DMS153 treated with DMSO at 0.1 percent for 48 hours (cell line): ENCODE measurements around the gene PAN3.
"Not testable (repeated sequence)": the region's sequence is repeated elsewhere in the genome, so short reads cannot be mapped to it uniquely, and the experiment has no call there.

Experiments
- DNase-seq: peaks from one replicate; lab custom pipeline; 2025; ENCODE audit not compliant: unreplicated experiment; lab: John Stamatoyannopoulos, UW

PAN3 gene, protein sequence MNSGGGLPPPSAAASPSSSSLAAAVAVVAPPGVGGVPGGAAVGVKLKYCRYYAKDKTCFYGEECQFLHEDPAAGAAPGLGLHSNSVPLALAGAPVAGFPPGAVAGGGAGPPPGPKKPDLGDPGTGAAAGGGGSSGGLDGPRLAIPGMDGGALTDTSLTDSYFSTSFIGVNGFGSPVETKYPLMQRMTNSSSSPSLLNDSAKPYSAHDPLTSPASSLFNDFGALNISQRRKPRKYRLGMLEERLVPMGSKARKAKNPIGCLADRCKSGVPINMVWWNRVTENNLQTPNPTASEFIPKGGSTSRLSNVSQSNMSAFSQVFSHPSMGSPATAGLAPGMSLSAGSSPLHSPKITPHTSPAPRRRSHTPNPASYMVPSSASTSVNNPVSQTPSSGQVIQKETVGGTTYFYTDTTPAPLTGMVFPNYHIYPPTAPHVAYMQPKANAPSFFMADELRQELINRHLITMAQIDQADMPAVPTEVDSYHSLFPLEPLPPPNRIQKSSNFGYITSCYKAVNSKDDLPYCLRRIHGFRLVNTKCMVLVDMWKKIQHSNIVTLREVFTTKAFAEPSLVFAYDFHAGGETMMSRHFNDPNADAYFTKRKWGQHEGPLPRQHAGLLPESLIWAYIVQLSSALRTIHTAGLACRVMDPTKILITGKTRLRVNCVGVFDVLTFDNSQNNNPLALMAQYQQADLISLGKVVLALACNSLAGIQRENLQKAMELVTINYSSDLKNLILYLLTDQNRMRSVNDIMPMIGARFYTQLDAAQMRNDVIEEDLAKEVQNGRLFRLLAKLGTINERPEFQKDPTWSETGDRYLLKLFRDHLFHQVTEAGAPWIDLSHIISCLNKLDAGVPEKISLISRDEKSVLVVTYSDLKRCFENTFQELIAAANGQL

GRCh38 chr13:28138012-28138755 lies at the start of gene PAN3:
Gene PAN3 (plus strand): TSS chr13:28138545. CDS start chr13:28138658, 113 bp downstream.
- peak; percentile 59 for DNase-seq

DNA sequence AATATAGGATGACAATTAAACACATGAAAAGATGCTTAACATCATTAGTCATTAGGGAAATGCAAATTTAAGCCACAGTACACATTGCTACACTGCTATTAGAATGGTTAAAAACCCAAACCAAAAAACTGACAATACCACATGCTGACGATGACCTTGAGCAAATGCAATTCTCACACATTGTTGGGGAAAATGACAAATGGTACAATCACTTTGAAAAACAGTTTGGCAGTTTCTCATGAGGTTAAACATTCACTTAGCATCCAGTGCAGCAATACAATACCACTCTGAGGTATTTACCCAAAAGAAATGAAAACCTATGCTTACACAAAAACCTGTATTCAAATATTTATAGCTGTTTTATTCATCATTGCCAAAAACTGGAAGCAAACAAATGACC lies 49.3 kb upstream of the PAN3 start:
- DNase-seq, result no peak

GRCh38 chr13:28092431-28092830 lies 45.9 kb upstream of the PAN3 start:
- DNase-seq, result no peak

- no peak for DNase-seq
Observed at GRCh38 chr13:28093881-28094280, 44.5 kb upstream of the PAN3 start.

DNA sequence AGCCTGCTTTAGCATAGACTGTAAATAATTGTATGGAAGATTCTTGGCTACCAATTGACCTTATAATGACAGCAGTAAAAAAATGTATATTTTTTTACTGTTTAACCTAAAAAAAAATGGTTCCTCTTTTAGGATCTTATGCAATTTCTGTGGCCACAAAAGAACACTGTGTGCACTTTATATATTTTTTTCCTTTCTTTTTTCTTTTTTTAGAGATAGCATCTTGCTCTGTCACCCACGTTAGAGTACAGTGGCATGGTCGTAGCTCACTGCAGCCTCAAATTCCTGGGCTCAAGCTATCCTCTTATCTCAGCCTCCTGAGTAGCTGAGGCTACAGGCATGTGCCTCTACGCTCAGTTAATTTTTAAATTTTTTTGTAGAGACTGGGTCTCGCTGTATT lies 44.0 kb upstream of the PAN3 start:
- no peak for DNase-seq

DNA sequence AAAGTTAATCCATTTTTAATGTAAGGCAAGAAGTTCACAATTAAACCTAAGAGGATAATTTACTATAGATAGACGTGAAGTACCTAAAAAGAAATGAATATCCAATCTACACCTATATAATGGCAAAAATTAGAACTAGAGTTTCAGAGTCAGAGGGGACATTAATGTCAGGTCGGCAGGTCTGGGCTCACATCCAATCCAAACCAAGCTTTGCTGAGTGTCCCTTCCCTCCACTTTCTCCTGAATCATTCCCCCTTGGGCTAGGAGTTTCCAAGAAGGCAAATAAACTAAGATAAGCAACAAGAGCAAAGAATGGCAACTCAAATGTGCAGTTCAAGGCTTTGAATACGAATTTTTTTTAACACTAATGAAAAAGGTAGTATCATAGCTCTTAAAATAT lies 40.8 kb upstream of the PAN3 start:
- no peak for DNase-seq

DNA sequence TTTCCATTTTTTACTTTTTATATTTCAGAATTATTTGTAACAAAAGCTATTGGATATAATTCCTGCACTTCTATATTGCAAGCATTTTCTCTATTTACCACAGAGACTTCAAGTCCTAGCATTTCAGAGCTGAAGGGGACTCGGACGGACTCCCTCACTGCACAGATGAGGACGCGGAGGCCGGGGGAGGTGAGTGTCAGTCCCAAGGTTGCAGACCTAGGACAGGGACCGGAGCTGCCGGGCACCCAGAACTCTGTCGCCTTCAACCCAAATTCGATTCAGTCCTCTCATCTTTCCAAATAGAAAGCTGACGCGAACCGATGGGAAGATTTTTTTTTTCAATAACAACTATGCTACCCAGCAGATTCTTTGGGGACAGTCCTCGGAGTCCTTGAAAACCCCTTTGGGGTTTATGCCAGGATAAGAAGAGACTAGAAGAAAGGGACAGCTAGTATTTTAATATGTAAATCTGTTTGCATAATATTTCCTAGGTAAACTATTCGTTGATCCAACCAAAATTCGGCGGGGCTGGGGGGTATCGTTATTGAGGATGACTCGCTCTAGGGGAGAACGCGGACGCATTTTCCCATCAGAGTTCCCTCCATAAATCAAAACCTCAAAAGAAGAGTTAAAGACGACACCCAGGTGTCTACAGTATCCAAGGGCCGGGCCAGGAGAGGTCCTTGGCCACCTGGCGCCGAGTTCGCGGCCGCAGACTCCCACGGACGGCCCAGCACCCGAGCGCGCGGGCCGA lies 38.8 kb upstream of the PAN3 start:
- no peak for DNase-seq

DNA sequence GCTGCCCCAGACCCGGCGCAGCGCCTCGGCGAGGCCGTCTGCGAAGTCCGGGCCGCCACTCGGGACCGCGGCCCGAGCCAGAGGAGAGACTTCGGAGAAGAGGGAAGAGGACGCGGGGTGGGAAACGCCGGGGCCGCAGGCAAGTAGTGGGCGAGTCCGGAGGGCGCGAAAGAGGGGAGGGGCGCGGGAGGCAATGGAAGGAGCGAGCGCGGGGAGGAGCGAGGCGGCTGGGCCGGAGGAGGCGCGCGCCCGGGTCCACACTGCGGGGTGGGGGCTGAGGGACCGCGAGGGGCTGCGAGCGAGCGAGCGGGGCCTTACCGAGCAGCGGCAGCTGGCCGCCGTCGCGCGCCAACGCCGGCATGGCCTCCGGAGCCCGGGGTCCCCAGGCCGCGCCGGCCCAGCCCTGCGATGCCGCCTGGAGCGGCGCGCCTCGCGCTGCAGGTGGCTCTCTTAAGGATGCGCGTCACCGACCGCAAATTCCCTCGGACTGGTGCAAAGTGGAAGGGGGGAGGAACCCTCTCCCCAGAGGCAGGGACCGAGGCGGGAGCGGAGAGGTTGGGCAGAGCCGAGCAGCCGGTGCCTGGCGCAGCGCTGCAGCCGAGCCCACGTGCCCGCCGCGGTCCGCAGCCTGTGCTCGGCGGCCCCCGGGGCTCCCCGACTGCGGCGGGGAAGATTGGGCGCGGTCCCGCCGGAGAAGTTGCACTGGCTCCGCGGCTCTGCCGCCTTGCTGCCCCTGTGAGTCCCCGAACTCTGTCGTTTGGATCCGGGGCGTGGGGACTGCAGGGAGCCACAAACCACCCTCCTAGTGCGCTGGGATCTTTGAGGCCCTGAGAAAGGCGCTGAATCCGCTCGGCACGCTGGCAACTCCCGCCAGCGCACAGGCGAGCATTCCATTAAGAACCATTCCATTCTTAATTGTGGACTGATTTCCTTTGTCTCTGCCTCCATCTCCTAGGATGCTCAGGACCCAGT lies 37.9 kb upstream of the PAN3 start, which contains the start of gene FLT3:
Gene FLT3 (minus strand): TSS at position 427 of the 972 bp plus-strand sequence. CDS start 66 bp downstream, at position 361.
- DNase-seq, result peak; percentile 4

- not testable (repeated sequence) for DNase-seq
Observed at GRCh38 chr13:28101886-28102285, 36.5 kb upstream of the PAN3 start.

GRCh38 chr13:28106976-28107375 lies 31.4 kb upstream of the PAN3 start:
- DNase-seq, result no peak

DNA sequence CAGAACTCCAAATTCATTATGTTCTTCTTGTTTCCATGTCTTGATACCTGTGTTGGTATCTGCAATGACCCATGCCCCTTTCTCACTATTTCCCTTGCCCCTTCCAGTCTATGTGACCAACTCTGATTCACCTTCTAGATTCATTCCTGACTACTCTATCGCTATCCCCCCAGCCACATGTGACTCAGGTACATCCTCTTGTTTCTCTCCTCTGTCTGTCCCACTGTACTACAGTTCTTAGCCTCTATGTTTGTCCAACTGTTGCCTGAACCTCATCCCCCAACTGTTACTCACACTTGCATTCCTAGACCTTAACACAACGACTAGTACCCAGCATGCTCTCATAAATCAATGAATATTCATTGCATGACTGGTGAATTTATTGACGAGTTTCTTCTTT lies 27.9 kb upstream of the PAN3 start:
- no peak for DNase-seq

- DNase-seq, result no peak
Observed at GRCh38 chr13:28116736-28117135, 21.6 kb upstream of the PAN3 start.

DNA sequence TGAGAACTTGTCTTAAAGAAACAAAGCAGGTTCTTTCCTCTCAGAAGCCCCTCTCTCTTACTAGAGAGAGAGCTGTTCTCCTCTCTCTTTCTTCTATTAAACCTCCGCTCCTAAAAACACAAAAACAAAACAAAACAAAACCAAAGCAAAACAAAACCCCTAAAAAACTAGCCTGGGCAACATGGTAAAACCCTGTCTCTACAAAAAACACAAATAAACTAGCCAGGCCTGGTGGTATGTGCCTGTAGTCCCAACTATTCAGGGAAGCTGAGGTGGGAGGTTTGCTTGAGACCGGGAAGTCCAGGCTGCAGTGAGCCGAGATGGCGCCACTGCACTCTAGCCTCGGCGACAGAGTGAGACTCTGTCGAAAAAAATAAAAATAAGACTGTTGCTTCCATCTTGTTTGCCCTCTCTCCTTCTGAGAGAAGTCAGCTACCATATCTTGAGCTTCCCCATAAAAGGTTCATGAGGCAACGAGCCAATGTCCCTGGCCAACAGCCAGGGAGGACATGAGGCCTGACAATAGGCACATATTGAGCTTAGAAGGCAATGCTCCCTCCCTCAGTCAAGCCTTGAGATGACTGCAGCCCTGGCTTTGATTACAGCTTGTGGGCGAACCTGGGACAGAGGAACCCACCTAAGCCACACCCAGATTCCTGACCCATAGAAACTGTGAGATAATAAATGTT lies 20.5 kb upstream of the PAN3 start:
- no peak for DNase-seq

DNA sequence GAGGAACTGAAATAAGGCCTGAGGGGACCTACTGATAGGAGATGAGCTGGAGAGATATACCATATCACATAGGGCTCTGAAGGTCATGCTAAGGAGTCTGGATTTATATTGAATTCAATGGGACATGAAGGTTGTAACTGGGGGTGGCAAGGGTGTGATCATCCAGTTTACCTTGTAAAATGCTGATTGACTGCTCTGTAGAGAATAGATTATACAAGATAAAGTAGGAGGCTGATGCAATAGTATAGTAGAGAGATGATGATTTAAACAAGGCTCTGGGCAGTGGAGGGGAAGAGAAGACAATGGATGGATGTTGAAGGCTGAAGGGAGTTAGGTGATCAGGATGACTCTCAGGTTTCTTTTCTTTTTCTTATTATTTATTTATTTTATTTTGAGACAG lies 18.0 kb upstream of the PAN3 start:
- no peak for DNase-seq

DNA sequence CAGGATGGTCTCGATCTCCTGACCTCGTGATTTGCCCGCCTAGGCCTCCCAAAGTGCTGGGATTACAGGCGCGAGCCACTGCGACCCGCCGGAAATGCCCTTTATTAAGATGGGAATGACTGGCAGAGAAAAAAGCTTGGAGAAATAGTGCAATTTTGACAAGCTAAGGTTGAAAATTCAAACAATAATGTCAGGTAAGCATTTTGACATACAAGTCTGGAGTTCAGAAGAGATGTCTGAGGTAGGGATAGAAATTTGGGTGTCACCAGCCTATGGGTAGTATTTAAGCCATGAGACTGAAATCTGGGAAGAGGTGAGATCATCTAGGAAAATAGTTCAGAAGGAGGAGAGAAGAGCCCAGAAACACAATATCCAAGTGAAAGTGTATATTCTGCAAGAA lies 17.1 kb upstream of the PAN3 start:
- no peak for DNase-seq

GRCh38 chr13:28128030-28128429 lies 10.3 kb upstream of the PAN3 start:
- DNase-seq, result no peak

- DNase-seq, result no peak
Observed at GRCh38 chr13:28128926-28129325, 9.4 kb upstream of the PAN3 start.

- no peak for DNase-seq
Observed at GRCh38 chr13:28129911-28130693, 8.2 kb upstream of the PAN3 start.
